ENCODE data around the gene HUWE1. TPM values are rescaled to one million over a fixed set of nuclear protein-coding genes. Genes with fewer than 3 reads are reported as not detected.

The HUWE1 gene
- polyA plus RNA-seq, 1 donor (not counting 4 experiments of a cell fraction or from before 2014, with no cell fraction given), result 53.6 TPM

DNA sequence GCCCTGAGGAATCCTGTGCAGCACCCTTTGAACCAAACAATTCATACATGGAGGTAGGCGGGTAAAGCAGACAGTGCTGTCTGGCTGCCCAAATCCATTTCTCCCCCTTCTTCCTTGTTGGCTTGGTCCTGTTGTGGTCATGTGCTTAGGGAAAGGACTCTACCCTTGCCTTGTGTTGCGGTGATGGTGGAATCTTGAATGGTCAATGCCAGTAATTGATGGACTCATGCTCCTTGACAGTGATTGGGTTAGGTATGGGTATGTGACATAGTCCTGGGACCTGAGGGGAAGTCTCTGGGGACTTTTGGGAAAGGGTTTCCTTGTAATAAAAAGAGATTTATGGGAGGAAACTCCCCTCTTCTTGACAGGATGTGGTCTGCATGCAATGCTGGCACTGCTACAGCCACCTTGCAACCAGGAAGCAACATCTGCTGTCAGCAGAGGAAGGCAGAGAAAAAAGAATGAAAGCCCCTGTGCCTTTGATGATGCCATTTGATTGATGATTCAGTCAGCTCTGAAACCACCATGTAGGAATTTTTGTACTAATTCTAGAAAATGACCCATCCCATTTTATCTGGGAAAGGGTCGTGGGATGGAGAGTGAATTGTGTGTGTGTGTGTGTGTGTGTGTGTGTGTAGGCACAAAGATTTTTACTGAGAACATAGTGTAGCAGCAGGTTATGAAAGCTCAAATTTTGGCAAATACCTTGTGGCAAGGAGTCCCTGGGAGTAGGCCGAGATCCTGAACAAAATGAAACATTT lies 30.0 kb upstream of the HUWE1 start:
- FAIRE-seq (no peak), DNase-seq (ENCODE audit: low read depth, low spot score) (no peak)
- TF ChIP-seq EZH2 (IDR thresholded peaks at IDR 0.05; ENCODE audit: low read length), result no peak
- TF ChIP-seq, protein P1, sequence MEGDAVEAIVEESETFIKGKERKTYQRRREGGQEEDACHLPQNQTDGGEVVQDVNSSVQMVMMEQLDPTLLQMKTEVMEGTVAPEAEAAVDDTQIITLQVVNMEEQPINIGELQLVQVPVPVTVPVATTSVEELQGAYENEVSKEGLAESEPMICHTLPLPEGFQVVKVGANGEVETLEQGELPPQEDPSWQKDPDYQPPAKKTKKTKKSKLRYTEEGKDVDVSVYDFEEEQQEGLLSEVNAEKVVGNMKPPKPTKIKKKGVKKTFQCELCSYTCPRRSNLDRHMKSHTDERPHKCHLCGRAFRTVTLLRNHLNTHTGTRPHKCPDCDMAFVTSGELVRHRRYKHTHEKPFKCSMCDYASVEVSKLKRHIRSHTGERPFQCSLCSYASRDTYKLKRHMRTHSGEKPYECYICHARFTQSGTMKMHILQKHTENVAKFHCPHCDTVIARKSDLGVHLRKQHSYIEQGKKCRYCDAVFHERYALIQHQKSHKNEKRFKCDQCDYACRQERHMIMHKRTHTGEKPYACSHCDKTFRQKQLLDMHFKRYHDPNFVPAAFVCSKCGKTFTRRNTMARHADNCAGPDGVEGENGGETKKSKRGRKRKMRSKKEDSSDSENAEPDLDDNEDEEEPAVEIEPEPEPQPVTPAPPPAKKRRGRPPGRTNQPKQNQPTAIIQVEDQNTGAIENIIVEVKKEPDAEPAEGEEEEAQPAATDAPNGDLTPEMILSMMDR (optimal IDR thresholded peaks at IDR 0.05 in 1 of 3, IDR thresholded peaks at IDR 0.05 in 1 of 3, conservative IDR thresholded peaks at IDR 0.05 in 1 of 3; ENCODE audit: extremely low read depth in 1 of 3, insufficient read depth in 2 of 3, low read length in 3 of 3), result no peak
- Histone ChIP-seq H3K9ac (ENCODE audit: control insufficient read depth, extremely low read depth, insufficient read depth, low read length) (no peak overlapping the region), H3K4me1 (ENCODE audit: control insufficient read depth, extremely low read depth, insufficient read depth, low read length) (peaks cover 31% of the 10 kb centered on the region), H3K79me2 (ENCODE audit: control insufficient read depth, insufficient read depth, low read length) (no peaks in the 10 kb centered on the region), H3K4me3 (ENCODE audit: control insufficient read depth in 2 of 3, extremely low read depth in 1 of 3, insufficient read depth in 2 of 3, low read depth in 1 of 3, low read length in 3 of 3) (no peak overlapping the region), H3K9me1 (ENCODE audit: control insufficient read depth, extremely low read depth, insufficient read depth, low read length) (no peaks in the 10 kb centered on the region), H3K4me2 (ENCODE audit: control insufficient read depth, extremely low read depth, insufficient read depth, low read depth, low read length) (no peak overlapping the region), H3K27me3 (ENCODE audit: control insufficient read depth, extremely low read depth, insufficient read depth, low read length) (no peaks in the 10 kb centered on the region), H3K9me3 (ENCODE audit: control insufficient read depth, low read depth, low read length) (no peaks in the 10 kb centered on the region), H3K36me3 (ENCODE audit: control insufficient read depth in 2 of 2, extremely low read depth in 1 of 2, insufficient read depth in 2 of 2, low read length in 2 of 2) (no peaks in the 10 kb centered on the region), H2AFZ (ENCODE audit: control insufficient read depth, low read length) (no peak overlapping the region), H4K20me1 (ENCODE audit: control insufficient read depth, extremely low read depth, insufficient read depth, low read length) (no peaks in the 10 kb centered on the region), H3K27ac (ENCODE audit: control insufficient read depth, insufficient read depth, low read length) (peak overlapping the region; percentile 12)
- dilution Hi-C loops (cut with MboI; ENCODE audit: extremely low pct_ligation_motif_present, low sequenced_read_pairs), result no loop called here

DNA sequence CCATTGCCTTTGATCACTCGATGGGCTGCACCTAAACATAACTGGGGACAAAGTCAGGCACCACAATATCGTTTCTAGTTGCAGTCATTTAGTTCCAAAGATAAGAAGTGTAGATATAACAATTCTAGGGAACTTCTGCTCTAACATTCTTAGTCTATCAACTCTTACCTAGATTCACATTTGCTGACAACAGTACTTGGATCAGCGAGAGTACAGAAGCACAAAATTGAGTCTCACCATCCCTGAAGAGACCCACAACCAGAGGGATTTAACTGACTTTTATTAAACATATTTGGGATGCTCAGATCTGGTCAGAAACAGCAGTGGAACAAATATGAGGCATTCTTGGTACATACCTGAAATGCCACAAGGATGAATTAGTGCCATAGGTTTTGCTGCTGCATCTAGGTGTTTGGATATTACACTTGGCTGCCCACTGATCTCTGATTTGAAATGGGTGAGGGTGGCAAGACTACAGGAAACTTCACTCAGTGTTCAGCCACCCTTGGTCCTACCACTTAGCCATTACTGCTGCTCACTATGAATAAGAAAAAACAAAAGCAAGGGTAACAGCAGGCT lies 28.9 kb upstream of the HUWE1 start:
- dilution Hi-C loops (cut with MboI; ENCODE audit: extremely low pct_ligation_motif_present, low sequenced_read_pairs), result no loop called here
- DNase-seq (ENCODE audit: low read depth, low spot score), result no peak
- no peaks in the 10 kb centered on the region for H3K79me2 ChIP-seq (ENCODE audit: control insufficient read depth, insufficient read depth, low read length)
- no peaks in the 10 kb centered on the region for H3K9me1 ChIP-seq (ENCODE audit: control insufficient read depth, extremely low read depth, insufficient read depth, low read length)
- H2AFZ ChIP-seq (ENCODE audit: control insufficient read depth, low read length), result no peak overlapping the region
- H3K4me1 ChIP-seq (ENCODE audit: control insufficient read depth, extremely low read depth, insufficient read depth, low read length), result peaks cover 31% of the 10 kb centered on the region
- TF ChIP-seq, protein P1 (optimal IDR thresholded peaks at IDR 0.05 in 1 of 3, IDR thresholded peaks at IDR 0.05 in 1 of 3, conservative IDR thresholded peaks at IDR 0.05 in 1 of 3; ENCODE audit: extremely low read depth in 1 of 3, insufficient read depth in 2 of 3, low read length in 3 of 3), result no peak
- TF ChIP-seq EZH2 (IDR thresholded peaks at IDR 0.05; ENCODE audit: low read length), result no peak
- peak overlapping the region; percentile 47 for H3K27ac ChIP-seq (ENCODE audit: control insufficient read depth, insufficient read depth, low read length)
- H3K9me3 ChIP-seq (ENCODE audit: control insufficient read depth, low read depth, low read length), result no peaks in the 10 kb centered on the region
- peak overlapping the region; percentile 7 for H3K9ac ChIP-seq (ENCODE audit: control insufficient read depth, extremely low read depth, insufficient read depth, low read length)
- H3K36me3 ChIP-seq (ENCODE audit: control insufficient read depth in 2 of 2, extremely low read depth in 1 of 2, insufficient read depth in 2 of 2, low read length in 2 of 2), result no peaks in the 10 kb centered on the region
- H3K27me3 ChIP-seq (ENCODE audit: control insufficient read depth, extremely low read depth, insufficient read depth, low read length), result no peaks in the 10 kb centered on the region
- H4K20me1 ChIP-seq (ENCODE audit: control insufficient read depth, extremely low read depth, insufficient read depth, low read length), result no peaks in the 10 kb centered on the region
- no peak overlapping the region for H3K4me3 ChIP-seq (ENCODE audit: control insufficient read depth in 2 of 3, extremely low read depth in 1 of 3, insufficient read depth in 2 of 3, low read depth in 1 of 3, low read length in 3 of 3)
- peak overlapping the region; percentile 54 for H3K4me2 ChIP-seq (ENCODE audit: control insufficient read depth, extremely low read depth, insufficient read depth, low read depth, low read length)
- FAIRE-seq, result no peak
